Thymus (tissue), 11 donors: Measurements from ENCODE around the gene TRDMT1. TPM values are rescaled to one million over a fixed set of nuclear protein-coding genes. Genes with fewer than 3 reads are reported as not detected.

ENCODE experiments used
- DNase-seq, 9 donors: peaks; one replicate each; pipeline ENCODE4 v3.0.0-alpha.2; 2013; ENCODE audit warnings: low spot score in 9 of 9, low read depth in 6 of 9, missing footprints in 1 of 9
- H3K27ac ChIP-seq, 2 donors: one replicate each; pipeline ENCODE4 v1.5.1; 2013; ENCODE audit warnings: control low read depth in 1 of 2, low read depth in 1 of 2, low read length in 1 of 2, mild to moderate bottlenecking in 1 of 2, moderate library complexity in 1 of 2
- H3K27me3 ChIP-seq, 2 donors: one replicate each; pipeline ENCODE4 v1.5.1; 2013; ENCODE audit warnings: low read length in 1 of 2; ENCODE audit not compliant: control insufficient read depth in 2 of 2, insufficient read depth in 1 of 2
- H3K36me3 ChIP-seq, 2 donors: one replicate each; pipeline ENCODE4 v1.5.1; 2013; ENCODE audit warnings: low read length in 1 of 2, mild to moderate bottlenecking in 1 of 2, moderate library complexity in 1 of 2; ENCODE audit not compliant: control insufficient read depth in 2 of 2, insufficient read depth in 2 of 2
- H3K4me1 ChIP-seq, 2 donors: one replicate each; pipeline ENCODE4 v1.5.1; 2013; ENCODE audit warnings: low read length in 2 of 2; ENCODE audit not compliant: control insufficient read depth in 2 of 2, insufficient read depth in 2 of 2
- H3K4me3 ChIP-seq, 2 donors: one replicate each; pipeline ENCODE4 v1.5.1; 2013; ENCODE audit warnings: low read length in 2 of 2, control low read depth in 1 of 2, mild to moderate bottlenecking in 1 of 2
- H3K9me3 ChIP-seq, 2 donors: one replicate each; pipeline ENCODE4 v1.5.1; 2013; ENCODE audit warnings: low read length in 1 of 2, mild to moderate bottlenecking in 1 of 2; ENCODE audit not compliant: control insufficient read depth in 2 of 2, insufficient read depth in 1 of 2
- WGBS: extraction: QIAGEN DNeasy Blood & Tissue Kit; methylation state at CpG from one replicate; pipeline ENCODE4 v1.1.7; 2013; 5-methylcytosine and 5-hydroxymethylcytosine counted together
- polyA plus RNA-seq: library from polyadenylated mRNA; stranded (reverse); fragments of 200-250 nt; gene quantifications from one replicate; pipeline ENCODE4 v1.2.3, GENCODE V29; 2013
- total RNA-seq: library from RNA; stranded (reverse); fragments of 120-200 nt; gene quantifications from one replicate; pipeline ENCODE4 v1.2.4, GENCODE V29; 2013
- donor health status: healthy.

The TRDMT1 gene
- total and polyA plus RNA-seq, 2 donors = 5.0 to 11.4 TPM

DNA sequence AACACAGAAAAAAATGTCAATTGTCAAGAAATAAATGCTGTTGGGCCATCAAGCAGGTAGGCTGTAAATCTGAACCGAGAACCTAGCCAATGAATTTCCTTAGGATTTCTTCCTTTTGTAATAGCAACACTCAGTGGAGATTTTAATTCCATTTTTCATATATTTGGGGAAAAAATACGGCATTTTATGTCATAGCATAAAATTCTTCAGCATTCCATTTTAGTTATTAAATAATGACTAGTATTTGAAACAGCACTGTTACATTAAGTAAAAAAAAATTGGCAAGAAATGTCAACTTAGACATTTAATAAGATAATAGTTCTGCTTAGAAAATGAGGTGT lies 14.3 kb upstream of the TRDMT1 start:
- no peak for DNase-seq
- H3K4me3 ChIP-seq = no peak overlapping the region
- no peaks in the 10 kb centered on the region for H3K36me3 ChIP-seq
- 95% methylated on average over 2 of the region's 2 CpGs for WGBS
- no peak overlapping the region for H3K27ac ChIP-seq
- no peaks in the 10 kb centered on the region for H3K4me1 ChIP-seq
- H3K9me3 ChIP-seq = no peaks in the 10 kb centered on the region
- no peaks in the 10 kb centered on the region for H3K27me3 ChIP-seq

DNA sequence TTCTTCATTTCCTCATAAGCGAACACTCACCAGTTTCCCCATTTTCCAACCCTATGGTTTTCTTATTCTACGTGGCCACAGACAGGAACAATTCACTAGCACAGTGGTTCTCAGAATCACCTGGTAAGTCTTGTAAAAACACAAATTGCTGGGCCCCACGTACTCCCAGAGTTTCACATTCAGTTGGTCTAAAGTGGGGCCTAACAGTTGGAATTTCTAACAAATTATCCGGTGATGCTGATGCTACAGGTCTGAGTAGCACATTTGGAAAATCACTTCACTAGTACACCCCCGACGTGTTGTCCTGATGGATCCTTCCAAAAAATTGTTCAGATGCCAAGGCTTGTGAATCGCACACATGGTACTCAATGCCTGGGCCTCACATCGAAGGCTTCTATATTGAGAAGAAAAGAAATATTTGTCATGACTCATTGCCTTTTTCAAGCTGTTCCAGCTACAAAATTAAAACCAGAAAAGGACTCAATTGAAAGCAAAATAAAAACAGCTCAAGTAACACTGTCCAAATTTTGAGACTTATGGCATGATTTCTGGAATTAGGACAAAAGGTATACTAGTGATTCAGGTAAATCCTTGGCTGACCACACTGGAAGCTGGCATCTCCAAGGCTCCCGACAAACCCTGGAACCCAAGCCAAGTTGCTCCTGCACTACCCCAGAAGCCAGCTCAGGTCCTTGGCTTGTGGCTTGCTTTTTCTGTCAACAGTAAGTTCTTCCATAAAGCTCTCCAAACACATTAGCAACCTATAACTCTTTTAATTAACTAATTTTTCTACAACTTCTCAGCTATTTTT lies 13.7 kb upstream of the TRDMT1 start:
- Histone ChIP-seq H3K36me3 (no peaks in the 10 kb centered on the region), H3K27me3 (no peaks in the 10 kb centered on the region), H3K9me3 (no peaks in the 10 kb centered on the region), H3K27ac (no peak overlapping the region), H3K4me3 (no peak overlapping the region), H3K4me1 (no peaks in the 10 kb centered on the region)
- 88% methylated on average over 9 of the region's 9 CpGs for WGBS
- DNase-seq = no peak

DNA sequence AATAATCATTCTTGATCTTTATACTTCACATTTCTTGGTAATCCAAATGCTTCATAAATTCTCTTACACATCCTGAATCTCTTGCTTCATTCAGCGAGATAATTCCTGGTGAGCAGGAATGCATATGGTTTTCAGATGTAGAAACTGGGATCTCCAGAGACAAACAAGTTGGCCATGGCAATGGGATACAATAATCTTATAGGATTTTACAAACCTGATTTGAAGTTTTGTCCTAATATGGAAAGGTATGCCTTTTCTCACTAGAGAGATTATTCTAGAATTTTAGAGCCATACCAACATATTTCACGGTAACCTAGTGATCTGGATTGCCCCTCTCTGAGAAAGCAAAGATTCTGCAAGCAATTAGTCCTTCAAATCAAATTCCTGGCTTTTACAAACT lies 13.1 kb upstream of the TRDMT1 start:
- no peak for DNase-seq
- 96% methylated on average over 2 of the region's 2 CpGs for WGBS
- no peak overlapping the region for H3K4me3 ChIP-seq
- H3K36me3 ChIP-seq = no peaks in the 10 kb centered on the region
- no peak overlapping the region for H3K27ac ChIP-seq
- H3K4me1 ChIP-seq = no peaks in the 10 kb centered on the region
- H3K27me3 ChIP-seq = no peaks in the 10 kb centered on the region
- H3K9me3 ChIP-seq = no peaks in the 10 kb centered on the region

DNA sequence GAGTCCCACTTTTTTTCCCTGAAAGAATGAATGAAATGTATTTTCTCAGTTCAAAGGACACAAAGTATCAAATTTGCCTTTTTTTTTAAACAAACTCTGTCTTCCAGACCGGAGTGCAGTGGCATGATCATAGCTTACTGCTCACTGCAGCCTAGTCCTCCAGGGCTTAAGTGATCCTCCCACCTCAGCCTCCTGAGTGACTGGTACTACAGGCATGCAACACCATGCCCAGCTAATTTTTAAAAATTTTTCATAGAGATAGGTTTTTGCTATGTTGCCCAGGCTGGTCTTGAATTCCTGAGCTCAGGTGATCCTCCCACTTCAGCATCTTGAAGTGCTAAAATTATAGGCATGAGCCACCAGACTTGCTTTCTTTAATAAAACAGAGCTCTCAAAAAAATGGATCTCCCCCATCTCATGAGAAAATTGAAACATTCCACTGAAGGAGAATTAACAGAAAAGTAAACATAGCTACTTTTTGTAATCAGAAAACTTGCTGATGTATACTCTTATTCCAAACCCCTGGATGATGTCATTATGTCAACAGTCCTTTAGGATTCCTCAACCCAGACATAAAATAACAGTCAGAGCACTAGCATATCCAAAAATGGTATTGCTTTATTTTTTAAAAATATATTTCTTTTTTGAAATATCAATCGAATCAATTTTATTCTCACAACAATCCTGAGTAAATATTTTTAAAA lies 12.3 kb upstream of the TRDMT1 start:
- Histone ChIP-seq H3K27me3 (no peaks in the 10 kb centered on the region), H3K4me3 (no peak overlapping the region), H3K27ac (no peak overlapping the region), H3K9me3 (no peaks in the 10 kb centered on the region), H3K4me1 (no peaks in the 10 kb centered on the region), H3K36me3 (no peaks in the 10 kb centered on the region)
- 95% methylated on average over 2 of the region's 2 CpGs for WGBS
- DNase-seq = no peak

DNA sequence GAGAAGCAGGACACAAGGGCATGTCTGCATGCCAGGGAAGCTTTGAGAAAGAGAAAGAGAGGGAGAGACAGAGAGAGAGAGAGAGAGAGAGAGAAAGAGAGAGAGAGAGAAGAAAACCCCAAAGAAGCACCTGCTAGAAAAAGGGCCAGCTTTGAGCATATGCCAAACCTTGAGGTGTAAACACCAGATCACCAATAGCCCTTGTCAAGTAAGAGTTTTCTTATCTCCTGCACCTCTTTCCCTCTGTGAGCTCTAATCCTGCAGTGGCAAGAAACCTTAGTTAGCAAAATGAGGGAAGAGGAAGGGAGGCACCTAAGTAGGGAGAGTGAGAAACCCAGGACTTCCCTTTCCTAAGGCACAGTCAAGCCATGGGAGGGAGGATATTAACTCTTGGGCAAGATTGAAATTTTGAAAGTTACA lies 11.3 kb upstream of the TRDMT1 start:
- H3K27ac ChIP-seq = no peak overlapping the region
- H3K4me3 ChIP-seq = no peak overlapping the region

DNA sequence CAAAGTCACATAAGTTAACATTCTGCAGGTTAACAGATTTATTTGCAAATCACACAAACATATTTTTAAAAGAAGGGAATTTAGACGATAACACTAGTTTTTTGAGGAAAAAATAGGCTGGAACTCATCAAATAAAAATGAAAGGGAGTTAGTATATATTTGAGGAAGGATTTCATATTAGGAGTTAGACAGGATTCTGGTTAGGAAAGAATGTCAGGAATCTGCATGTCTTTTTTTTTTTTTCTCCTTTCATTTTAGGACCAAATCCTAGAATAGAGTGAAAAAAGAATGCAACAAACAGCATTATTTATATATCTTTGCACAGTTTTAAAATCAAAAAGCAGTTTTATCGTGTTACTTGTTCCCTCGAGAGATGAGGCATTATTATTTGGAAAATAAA lies 8.9 kb upstream of the TRDMT1 start:
- H3K27me3 ChIP-seq = no peaks in the 10 kb centered on the region
- peaks cover 0 to 16% of the 10 kb centered on the region in 2 donors for H3K4me1 ChIP-seq
- 96% methylated on average over 3 of the region's 3 CpGs for WGBS
- H3K4me3 ChIP-seq = no peak overlapping the region
- H3K36me3 ChIP-seq = no peaks in the 10 kb centered on the region
- DNase-seq = no peak
- H3K9me3 ChIP-seq = no peaks in the 10 kb centered on the region
- H3K27ac ChIP-seq = no peak overlapping the region

More for the DNA sequence above, 11.3 kb upstream of the TRDMT1 start:
- Histone ChIP-seq H3K4me1 (no peaks in the 10 kb centered on the region), H3K36me3 (no peaks in the 10 kb centered on the region), H3K9me3 (no peaks in the 10 kb centered on the region), H3K27me3 (no peaks in the 10 kb centered on the region)
- DNase-seq = no peak

DNA sequence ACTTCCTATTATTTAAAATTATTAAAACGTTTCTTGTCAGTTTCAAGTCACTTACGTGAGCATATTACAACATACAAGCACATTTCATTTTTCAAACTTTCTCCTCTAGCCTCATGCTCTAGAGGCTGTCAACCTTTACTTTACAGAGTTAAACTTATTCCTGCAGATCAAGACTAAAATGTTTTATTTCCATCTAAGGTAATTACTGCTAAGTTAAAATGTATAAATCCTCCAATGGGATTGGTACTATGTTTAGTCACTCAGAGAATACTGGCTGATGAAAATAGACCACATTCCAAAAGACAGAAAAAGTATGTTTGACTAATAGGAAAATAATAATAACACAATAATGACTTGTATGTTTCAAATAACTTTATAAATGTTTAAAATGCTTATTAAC lies 8.4 kb upstream of the TRDMT1 start:
- Histone ChIP-seq H3K4me3 (no peak overlapping the region), H3K27me3 (no peaks in the 10 kb centered on the region), H3K36me3 (no peaks in the 10 kb centered on the region), H3K9me3 (no peaks in the 10 kb centered on the region), H3K27ac (no peak overlapping the region), H3K4me1 (peaks cover 0 to 16% of the 10 kb centered on the region in 2 donors)
- WGBS = 96% methylated on average over 2 of the region's 2 CpGs
- DNase-seq = no peak

DNA sequence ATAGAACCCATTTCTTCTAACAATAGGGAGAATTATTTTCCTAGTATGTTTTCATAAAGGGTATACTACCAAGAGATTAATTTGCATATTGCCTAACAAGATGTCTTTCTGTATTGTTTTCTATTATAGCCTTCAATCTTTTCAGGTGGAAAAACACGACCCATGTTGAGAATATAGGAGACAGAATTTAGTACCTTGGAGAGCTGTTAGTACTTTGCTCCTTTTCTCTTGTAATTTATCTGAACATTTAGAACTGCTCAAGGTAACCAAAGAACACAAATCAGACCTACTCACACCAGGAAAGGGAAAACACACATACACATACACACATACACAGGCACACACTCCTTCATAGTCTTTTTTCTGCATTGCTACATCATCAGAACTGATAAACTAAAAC lies 7.8 kb upstream of the TRDMT1 start:
- Histone ChIP-seq H3K36me3 (no peaks in the 10 kb centered on the region), H3K9me3 (no peaks in the 10 kb centered on the region), H3K4me3 (no peak overlapping the region), H3K27ac (no peak overlapping the region), H3K4me1 (peaks cover 0 to 16% of the 10 kb centered on the region in 2 donors), H3K27me3 (no peaks in the 10 kb centered on the region)
- 97% methylated on average over 1 of the region's 1 CpG for WGBS
- no peak for DNase-seq

DNA sequence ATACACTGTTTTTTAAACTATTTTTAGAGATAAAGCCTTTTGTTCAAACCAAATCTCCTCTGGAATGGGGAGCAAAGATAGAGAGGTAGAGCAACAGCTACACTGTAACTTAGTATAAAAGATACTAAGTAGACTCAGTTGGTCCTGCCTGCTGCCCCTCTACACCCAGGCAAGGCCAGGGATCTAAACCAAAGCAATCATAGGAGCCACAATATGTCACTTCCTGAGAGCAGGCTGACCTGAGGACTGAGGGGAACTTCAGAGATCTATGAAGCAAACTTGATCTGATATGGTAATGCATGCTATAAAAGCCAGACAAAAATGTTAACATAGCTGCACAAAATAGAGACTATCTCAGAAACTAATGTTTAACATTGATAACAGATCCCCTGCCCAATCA lies 7.0 kb upstream of the TRDMT1 start:
- no peak overlapping the region for H3K4me3 ChIP-seq
- H3K4me1 ChIP-seq = peaks cover 0 to 16% of the 10 kb centered on the region in 2 donors
- no peak for DNase-seq
- no peaks in the 10 kb centered on the region for H3K36me3 ChIP-seq
- no peaks in the 10 kb centered on the region for H3K27me3 ChIP-seq
- H3K9me3 ChIP-seq = no peaks in the 10 kb centered on the region
- H3K27ac ChIP-seq = no peak overlapping the region
